Type B pancreatic cell (in vitro differentiated cells): ENCODE measurements around the gene DMXL1. TPM values are rescaled to one million over a fixed set of nuclear protein-coding genes. Genes with fewer than 3 reads are reported as not detected.

Experiments used
- DNase-seq: peaks from one replicate; pipeline ENCODE4 v3.0.0; 2021; ENCODE audit warnings: mixed read lengths; ENCODE audit not compliant: unreplicated experiment; ENCODE audit errors: extremely low spot score
- H3K27ac Mint-ChIP-seq: 2 replicates; pipeline ENCODE4 v1.8.0; 2021; ENCODE audit warnings: mild to moderate bottlenecking, mixed read lengths
- H3K27me3 Mint-ChIP-seq: 2 replicates; pipeline ENCODE4 v1.8.0; 2021; ENCODE audit warnings: mixed read lengths
- H3K36me3 Mint-ChIP-seq: 2 replicates; pipeline ENCODE4 v1.8.0; 2021; ENCODE audit warnings: mixed read lengths
- H3K4me1 Mint-ChIP-seq: one replicate; pipeline ENCODE4 v1.8.0; 2021; ENCODE audit warnings: mixed read lengths; ENCODE audit not compliant: unreplicated experiment
- H3K4me3 Mint-ChIP-seq: 2 replicates; pipeline ENCODE4 v1.8.0; 2021; ENCODE audit warnings: mild to moderate bottlenecking, mixed read lengths
- H3K9me3 Mint-ChIP-seq: 2 replicates; pipeline ENCODE4 v1.8.0; 2021; ENCODE audit warnings: mixed read lengths
- CTCF ChIP-seq: fragments of 200-600 bp; sonication (generic); conservative IDR thresholded peaks from 2 replicates; pipeline ENCODE4 v1.5.0; 2021; ENCODE audit warnings: antibody characterized with exemption, mild to moderate bottlenecking
- total RNA-seq: library from RNA; stranded (reverse); gene quantifications from 2 replicates; pipeline ENCODE4 v1.2.1, GENCODE V29; 2021; ENCODE audit warnings: low replicate concordance

The DMXL1 gene
- total RNA-seq, 1 donor from 2014 or later: 31.2 TPM

GRCh38 chr5:119031011-119031886, 39.6 kb upstream of the DMXL1 start:
- Mint-ChIP-seq H3K4me1 (no peaks in the 10 kb centered on the region), H3K9me3 (peaks cover 5% of the 10 kb centered on the region), H3K27me3 (no peaks in the 10 kb centered on the region), H3K4me3 (no peak overlapping the region), H3K36me3 (no peaks in the 10 kb centered on the region), H3K27ac (no peak overlapping the region)
- no peak for TF ChIP-seq CTCF
- no peak for DNase-seq

- Mint-ChIP-seq H3K36me3 (no peaks in the 10 kb centered on the region), H3K27ac (no peak overlapping the region), H3K4me3 (no peak overlapping the region), H3K4me1 (no peaks in the 10 kb centered on the region), H3K9me3 (peaks cover 5% of the 10 kb centered on the region), H3K27me3 (no peaks in the 10 kb centered on the region)
- DNase-seq: no peak
- no peak for TF ChIP-seq CTCF
Measured at GRCh38 chr5:119031905-119032304, 39.0 kb upstream of the DMXL1 start.

GRCh38 chr5:119032656-119033055, 38.2 kb upstream of the DMXL1 start:
- Mint-ChIP-seq H3K4me3 (no peak overlapping the region), H3K4me1 (no peaks in the 10 kb centered on the region), H3K27me3 (no peaks in the 10 kb centered on the region), H3K9me3 (peaks cover 5% of the 10 kb centered on the region), H3K36me3 (no peaks in the 10 kb centered on the region), H3K27ac (no peak overlapping the region)
- no peak for DNase-seq
- TF ChIP-seq CTCF: no peak

- Mint-ChIP-seq H3K9me3 (peaks cover 5% of the 10 kb centered on the region), H3K4me1 (no peaks in the 10 kb centered on the region), H3K36me3 (no peaks in the 10 kb centered on the region), H3K27me3 (no peaks in the 10 kb centered on the region), H3K27ac (no peak overlapping the region), H3K4me3 (no peak overlapping the region)
- no peak for TF ChIP-seq CTCF
- DNase-seq: no peak
Measured at GRCh38 chr5:119033135-119033534, 37.8 kb upstream of the DMXL1 start.

- H3K27ac Mint-ChIP-seq: no peak overlapping the region
- no peaks in the 10 kb centered on the region for H3K27me3 Mint-ChIP-seq
- no peak for DNase-seq
- H3K36me3 Mint-ChIP-seq: no peaks in the 10 kb centered on the region
- H3K4me1 Mint-ChIP-seq: no peaks in the 10 kb centered on the region
- peaks cover 3% of the 10 kb centered on the region for H3K9me3 Mint-ChIP-seq
- no peak overlapping the region for H3K4me3 Mint-ChIP-seq
- TF ChIP-seq CTCF: no peak
Measured at GRCh38 chr5:119036101-119036762, 34.7 kb upstream of the DMXL1 start.
